Stimulated activated effector memory CD8-positive, alpha-beta T cell treated with anti-CD3 and anti-CD28 coated beads, Interleukin-12 subunit alpha, Interleukin-12 subunit beta, amount 100 ng/mL, for 72 hours (primary cell): ENCODE data around the gene ABCB1.
"Not testable (repeated sequence)": the region's sequence is repeated elsewhere in the genome, so short reads cannot be mapped to it uniquely, and the experiment has no call there.

Experiments used
- ATAC-seq: fragments of 150-1000 bp; cut with Tn5 transposase; 2 replicates; pipeline ENCODE4 v1.10.0; 2021
- DNase-seq, 2 donors: peaks; one replicate each; pipeline ENCODE4 v3.0.0; 2021 to 2022; ENCODE audit warnings: low spot score in 2 of 2
- H3K27ac Mint-ChIP-seq: one replicate; pipeline ENCODE4 v1.8.0; 2022; ENCODE audit warnings: mild to moderate bottlenecking, mixed read lengths
- H3K36me3 Mint-ChIP-seq: one replicate; pipeline ENCODE4 v1.8.0; 2022; ENCODE audit warnings: mild to moderate bottlenecking, mixed read lengths
- H3K4me1 Mint-ChIP-seq: one replicate; pipeline ENCODE4 v1.8.0; 2022; ENCODE audit warnings: mixed read lengths
- H3K4me3 Mint-ChIP-seq: one replicate; pipeline ENCODE4 v1.8.0; 2022; ENCODE audit warnings: mild to moderate bottlenecking, mixed read lengths
- H3K9me3 Mint-ChIP-seq: one replicate; pipeline ENCODE4 v1.8.0; 2022; ENCODE audit warnings: mixed read lengths

ABCB1 gene

GRCh38 chr7:87475359-87476178 lies 125.1 kb downstream of the ABCB1 start, which contains the start of gene ABCB4:
Gene ABCB4, minus strand, starts transcription at chr7:87475680. Its CDS starts 215 bp downstream, at chr7:87475465.
- ATAC-seq, result peak; percentile 58
- peak within 1 kb of the TSS; percentile 36 for H3K27ac Mint-ChIP-seq
- H3K9me3 Mint-ChIP-seq, result no peaks in the 10 kb centered on the region
- H3K4me1 Mint-ChIP-seq, result peaks cover 12% of the 10 kb centered on the region
- DNase-seq, result peak in 1 of 2 donors; percentile 49
- no peaks in the 10 kb centered on the region for H3K36me3 Mint-ChIP-seq
- peak within 1 kb of the TSS; percentile 66 for H3K4me3 Mint-ChIP-seq

DNA sequence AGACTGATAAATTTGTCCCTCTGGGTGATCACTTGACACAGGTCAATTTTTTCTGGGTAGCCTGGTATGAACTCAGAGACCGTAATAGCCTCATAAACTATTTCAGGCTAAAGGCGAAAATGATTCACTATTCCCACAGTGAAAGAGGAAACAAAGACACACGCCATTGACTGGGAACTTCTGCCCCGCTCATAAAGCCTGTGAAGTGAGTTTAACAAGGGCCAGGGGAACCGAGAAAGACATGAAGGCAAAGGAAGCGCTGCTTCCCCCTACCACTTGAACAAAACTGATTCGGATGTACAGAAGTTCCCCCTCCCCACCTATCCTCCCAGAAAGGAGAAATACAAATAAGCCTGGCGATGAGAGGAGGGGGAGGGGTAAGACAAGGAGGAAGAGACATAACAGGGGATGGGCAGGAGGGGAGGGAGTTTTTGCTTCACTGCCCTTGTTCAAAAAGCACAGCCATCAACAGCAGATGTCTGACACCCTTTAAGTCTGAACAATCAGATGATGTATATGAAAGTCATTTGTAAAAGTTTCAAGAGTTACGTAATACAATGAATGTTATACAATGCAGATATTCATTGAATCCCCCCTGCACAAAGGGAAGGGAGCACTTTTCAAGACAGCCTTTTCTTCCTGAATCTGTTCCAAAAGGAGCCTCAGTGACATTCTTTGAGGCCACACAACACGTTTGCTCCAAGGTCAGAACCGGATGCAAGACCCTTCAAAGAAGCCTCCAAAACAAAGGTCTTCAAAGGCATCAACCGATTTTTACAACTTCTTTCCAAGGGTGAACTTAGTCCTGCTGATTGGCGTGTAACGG lies 125.9 kb downstream of the ABCB1 start:
- peaks cover 12% of the 10 kb centered on the region for H3K4me1 Mint-ChIP-seq
- peak overlapping the region; percentile 36 for H3K27ac Mint-ChIP-seq
- H3K9me3 Mint-ChIP-seq, result no peaks in the 10 kb centered on the region
- H3K4me3 Mint-ChIP-seq, result peak overlapping the region; percentile 66
- ATAC-seq (peak; percentile 65), DNase-seq (no peak)
- no peaks in the 10 kb centered on the region for H3K36me3 Mint-ChIP-seq

GRCh38 chr7:87473986-87474385 lies 126.7 kb downstream of the ABCB1 start:
- Mint-ChIP-seq H3K9me3 (no peaks in the 10 kb centered on the region), H3K27ac (no peak overlapping the region)
- ATAC-seq, result no peak

GRCh38 chr7:87473192-87473591 lies 127.5 kb downstream of the ABCB1 start:
- H3K4me3 Mint-ChIP-seq, result no peak overlapping the region
- ATAC-seq, result no peak
- H3K36me3 Mint-ChIP-seq, result no peaks in the 10 kb centered on the region

More at GRCh38 chr7:87473986-87474385, 126.7 kb downstream of the ABCB1 start:
- no peak for DNase-seq
- Mint-ChIP-seq H3K36me3 (no peaks in the 10 kb centered on the region), H3K4me3 (peak overlapping the region; percentile 66), H3K4me1 (peaks cover 12% of the 10 kb centered on the region)

DNA sequence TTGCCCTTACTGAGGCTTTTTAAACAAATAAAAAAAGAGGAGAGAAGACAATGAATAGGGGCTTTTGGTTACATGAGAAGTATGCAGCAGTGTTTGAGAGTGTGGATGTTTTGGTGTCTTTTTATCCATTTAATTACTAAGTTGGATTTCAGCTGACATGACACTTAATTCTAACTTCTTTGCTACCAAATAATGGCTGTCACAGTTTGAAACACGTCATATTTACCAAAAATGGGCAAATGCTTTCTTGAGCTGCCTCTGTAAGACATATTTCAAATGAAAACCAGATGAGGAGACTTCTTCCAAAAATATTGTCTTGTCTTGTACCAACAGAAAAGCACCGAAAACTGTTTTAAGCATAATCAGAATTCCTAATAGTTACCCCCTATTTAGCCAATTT lies 129.2 kb downstream of the ABCB1 start:
- Mint-ChIP-seq H3K9me3 (peaks cover 3% of the 10 kb centered on the region), H3K36me3 (no peaks in the 10 kb centered on the region), H3K4me3 (no peak overlapping the region), H3K27ac (no peak overlapping the region), H3K4me1 (peaks cover 12% of the 10 kb centered on the region)
- ATAC-seq (no peak), DNase-seq (no peak)

More at GRCh38 chr7:87473192-87473591, 127.5 kb downstream of the ABCB1 start:
- H3K27ac Mint-ChIP-seq, result no peak overlapping the region
- H3K9me3 Mint-ChIP-seq, result no peaks in the 10 kb centered on the region
- peaks cover 12% of the 10 kb centered on the region for H3K4me1 Mint-ChIP-seq
- no peak for DNase-seq

GRCh38 chr7:87469204-87469603 lies 131.5 kb downstream of the ABCB1 start:
- not testable (repeated sequence) for H3K27ac Mint-ChIP-seq, H3K4me1 Mint-ChIP-seq, H3K4me3 Mint-ChIP-seq

DNA sequence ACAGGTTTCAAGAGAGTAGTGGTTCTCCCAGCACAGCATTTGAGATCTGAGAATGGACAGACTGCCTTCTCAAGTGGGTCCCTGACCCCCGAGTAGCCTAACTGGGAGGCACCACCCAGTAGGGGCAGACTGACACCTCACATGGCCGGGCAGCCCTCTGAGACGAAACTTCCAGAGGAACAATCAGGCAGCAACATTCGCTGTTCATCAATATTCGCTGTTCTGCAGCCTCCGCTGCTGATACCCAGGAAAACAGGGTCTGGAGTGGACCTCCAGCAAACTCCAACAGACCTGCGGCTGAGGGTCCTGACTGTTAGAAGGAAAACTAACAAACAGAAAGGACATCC lies 135.2 kb downstream of the ABCB1 start:
- ATAC-seq, H3K9me3 Mint-ChIP-seq, H3K27ac Mint-ChIP-seq, DNase-seq, H3K4me1 Mint-ChIP-seq, H3K36me3 Mint-ChIP-seq, H3K4me3 Mint-ChIP-seq: not testable (repeated sequence)

More at GRCh38 chr7:87469204-87469603, 131.5 kb downstream of the ABCB1 start:
- H3K9me3 Mint-ChIP-seq, DNase-seq, ATAC-seq, H3K36me3 Mint-ChIP-seq: not testable (repeated sequence)

GRCh38 chr7:87464830-87465533 lies 135.7 kb downstream of the ABCB1 start:
- not testable (repeated sequence) for DNase-seq, H3K9me3 Mint-ChIP-seq, ATAC-seq, H3K4me3 Mint-ChIP-seq, H3K27ac Mint-ChIP-seq, H3K36me3 Mint-ChIP-seq, H3K4me1 Mint-ChIP-seq

GRCh38 chr7:87463982-87464381 lies 136.7 kb downstream of the ABCB1 start:
- DNase-seq (no peak), ATAC-seq (no peak)
- Mint-ChIP-seq H3K27ac (no peak overlapping the region), H3K36me3 (no peaks in the 10 kb centered on the region), H3K9me3 (peaks cover 3% of the 10 kb centered on the region), H3K4me3 (no peak overlapping the region), H3K4me1 (no peaks in the 10 kb centered on the region)

DNA sequence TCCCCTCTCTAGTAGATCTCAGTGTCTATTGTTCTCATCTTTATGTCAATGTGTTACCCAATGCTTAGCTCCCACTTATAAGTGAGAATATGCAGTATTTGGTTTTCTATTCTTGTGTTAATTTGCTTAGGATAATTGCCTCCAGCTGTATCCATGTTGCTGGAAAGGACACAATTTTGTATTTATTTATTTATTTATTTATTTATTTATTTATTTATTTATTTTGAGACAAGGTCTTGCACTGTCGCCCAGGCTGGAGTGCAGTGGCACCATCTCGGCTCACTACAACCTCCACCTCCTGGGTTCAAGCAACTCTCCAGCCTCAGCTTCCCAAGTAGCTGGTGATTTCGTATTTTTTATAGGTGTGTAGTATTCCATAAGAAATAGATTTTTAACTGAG lies 140.2 kb downstream of the ABCB1 start:
- not testable (repeated sequence) for H3K9me3 Mint-ChIP-seq, ATAC-seq, H3K27ac Mint-ChIP-seq, H3K4me1 Mint-ChIP-seq, H3K4me3 Mint-ChIP-seq, DNase-seq, H3K36me3 Mint-ChIP-seq

DNA sequence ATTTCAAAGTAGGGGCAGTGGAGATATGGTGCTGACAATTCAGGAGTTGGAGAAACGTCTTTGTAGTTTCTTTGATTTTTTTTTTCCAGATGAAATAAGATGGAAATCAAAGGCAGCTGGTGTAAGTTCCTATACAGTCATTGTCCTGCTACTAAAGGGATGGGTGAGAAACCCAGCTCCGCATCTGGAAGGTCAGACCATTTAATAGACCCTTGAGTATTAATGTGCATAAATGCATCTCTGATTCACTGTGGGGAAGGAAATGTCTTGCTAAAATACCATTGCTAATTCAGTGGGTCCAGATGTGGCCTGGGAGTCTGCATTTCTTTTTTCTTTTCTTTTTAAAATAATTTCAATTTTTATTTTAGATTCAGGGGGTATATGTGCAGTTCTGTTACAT lies 140.7 kb downstream of the ABCB1 start:
- no peaks in the 10 kb centered on the region for H3K4me1 Mint-ChIP-seq
- ATAC-seq (no peak), DNase-seq (no peak)
- no peak overlapping the region for H3K4me3 Mint-ChIP-seq
- no peaks in the 10 kb centered on the region for H3K36me3 Mint-ChIP-seq
- H3K27ac Mint-ChIP-seq, result no peak overlapping the region
- no peaks in the 10 kb centered on the region for H3K9me3 Mint-ChIP-seq

GRCh38 chr7:87458148-87458547 lies 142.5 kb downstream of the ABCB1 start:
- H3K4me3 Mint-ChIP-seq, result no peak overlapping the region
- DNase-seq (no peak), ATAC-seq (no peak)
- H3K4me1 Mint-ChIP-seq, result no peaks in the 10 kb centered on the region
- no peaks in the 10 kb centered on the region for H3K36me3 Mint-ChIP-seq
- no peaks in the 10 kb centered on the region for H3K9me3 Mint-ChIP-seq
- no peak overlapping the region for H3K27ac Mint-ChIP-seq

- Mint-ChIP-seq H3K4me3 (no peak overlapping the region), H3K9me3 (no peaks in the 10 kb centered on the region), H3K27ac (no peak overlapping the region), H3K4me1 (no peaks in the 10 kb centered on the region), H3K36me3 (no peaks in the 10 kb centered on the region)
- DNase-seq (no peak), ATAC-seq (no peak)
Measured at GRCh38 chr7:87456247-87456646, 144.4 kb downstream of the ABCB1 start.
